Measurements from ENCODE around the gene FRMD8.
A peak's percentile ranks its signal among the peaks of the same experiment; 100 is the strongest.

The FRMD8 gene

GRCh38 chr11:65378208-65378927 is 8.1 kb upstream of the FRMD8 start:
- TF ChIP-seq JUND (IDR thresholded peaks at IDR 0.05; ENCODE audit: low read depth), result no peak
- in situ Hi-C loops (cut with HindIII; ENCODE audit: low pct_unique_long_range_greater_than_20kb, low sequenced_read_pairs), result no loop called here
- no peak for DNase-seq (ENCODE audit: low read depth in 1 of 2, low spot score in 1 of 2)

- in situ Hi-C loops (cut with HindIII; ENCODE audit: low pct_unique_long_range_greater_than_20kb, low sequenced_read_pairs), result no loop called here
- DNase-seq (ENCODE audit: low read depth in 1 of 2, low spot score in 1 of 2), result no peak
- no peak for TF ChIP-seq JUND (IDR thresholded peaks at IDR 0.05; ENCODE audit: low read depth)
These were observed 7.4 kb upstream of the FRMD8 start for GRCh38 chr11:65378928-65379638.

- TF ChIP-seq JUND (IDR thresholded peaks at IDR 0.05; ENCODE audit: low read depth), result no peak
These were observed 6.6 kb upstream of the FRMD8 start for GRCh38 chr11:65379698-65380459.

GRCh38 chr11:65380460-65381119 is 5.8 kb upstream of the FRMD8 start:
- no peak for TF ChIP-seq JUND (IDR thresholded peaks at IDR 0.05; ENCODE audit: low read depth)
- peak in 1 of 2 experiments; percentile 57 for DNase-seq (ENCODE audit: low read depth in 1 of 2, low spot score in 1 of 2)
- in situ Hi-C loops (cut with HindIII; ENCODE audit: low pct_unique_long_range_greater_than_20kb, low sequenced_read_pairs), result no loop called here

More at GRCh38 chr11:65379698-65380459, 6.6 kb upstream of the FRMD8 start:
- peak in 1 of 2 experiments; percentile 72 for DNase-seq (ENCODE audit: low read depth in 1 of 2, low spot score in 1 of 2)
- in situ Hi-C loops (cut with HindIII; ENCODE audit: low pct_unique_long_range_greater_than_20kb, low sequenced_read_pairs), result no loop called here

GRCh38 chr11:65381716-65382032 is 4.8 kb upstream of the FRMD8 start:
- TF ChIP-seq JUND (IDR thresholded peaks at IDR 0.05; ENCODE audit: low read depth), result no peak
- peak in 1 of 2 experiments; percentile 53 for DNase-seq (ENCODE audit: low read depth in 1 of 2, low spot score in 1 of 2)
- in situ Hi-C loops (cut with HindIII; ENCODE audit: low pct_unique_long_range_greater_than_20kb, low sequenced_read_pairs), result no loop called here

- TF ChIP-seq JUND (IDR thresholded peaks at IDR 0.05; ENCODE audit: low read depth), result no peak
- in situ Hi-C loops (cut with HindIII; ENCODE audit: low pct_unique_long_range_greater_than_20kb, low sequenced_read_pairs), result no loop called here
- peak in 1 of 2 experiments; percentile 90 for DNase-seq (ENCODE audit: low read depth in 1 of 2, low spot score in 1 of 2)
These were observed 4.2 kb upstream of the FRMD8 start, which contains the start of gene SLC25A45 for GRCh38 chr11:65382033-65382803. TSS of gene SLC25A45 (minus strand) at chr11:65382646. CDS start at chr11:65381951, 695 bp downstream.

- in situ Hi-C loops (cut with HindIII; ENCODE audit: low pct_unique_long_range_greater_than_20kb, low sequenced_read_pairs), result no loop called here
- peak in 1 of 2 experiments; percentile 94 for DNase-seq (ENCODE audit: low read depth in 1 of 2, low spot score in 1 of 2)
- no peak for TF ChIP-seq JUND (IDR thresholded peaks at IDR 0.05; ENCODE audit: low read depth)
These were observed 3.6 kb upstream of the FRMD8 start for GRCh38 chr11:65382804-65383368.

- no peak for TF ChIP-seq JUND (IDR thresholded peaks at IDR 0.05; ENCODE audit: low read depth)
- no peak for DNase-seq (ENCODE audit: low read depth in 1 of 2, low spot score in 1 of 2)
- in situ Hi-C loops (cut with HindIII; ENCODE audit: low pct_unique_long_range_greater_than_20kb, low sequenced_read_pairs), result no loop called here
These were observed 2.7 kb upstream of the FRMD8 start for GRCh38 chr11:65383778-65384177.

GRCh38 chr11:65384301-65384889 is 2.0 kb upstream of the FRMD8 start:
- in situ Hi-C loops (cut with HindIII; ENCODE audit: low pct_unique_long_range_greater_than_20kb, low sequenced_read_pairs), result no loop called here
- TF ChIP-seq JUND (IDR thresholded peaks at IDR 0.05; ENCODE audit: low read depth), result no peak
- no peak for DNase-seq (ENCODE audit: low read depth in 1 of 2, low spot score in 1 of 2)

- in situ Hi-C loops (cut with HindIII; ENCODE audit: low pct_unique_long_range_greater_than_20kb, low sequenced_read_pairs), result no loop called here
- no peak for TF ChIP-seq JUND (IDR thresholded peaks at IDR 0.05; ENCODE audit: low read depth)
- no peak for DNase-seq (ENCODE audit: low read depth in 1 of 2, low spot score in 1 of 2)
These were observed 2.3 kb downstream of the FRMD8 start for GRCh38 chr11:65388731-65389130.

- in situ Hi-C loops (cut with HindIII; ENCODE audit: low pct_unique_long_range_greater_than_20kb, low sequenced_read_pairs), result no loop called here
- no peak for DNase-seq (ENCODE audit: low read depth in 1 of 2, low spot score in 1 of 2)
- no peak for TF ChIP-seq JUND (IDR thresholded peaks at IDR 0.05; ENCODE audit: low read depth)
These were observed 3.0 kb downstream of the FRMD8 start for GRCh38 chr11:65389294-65389980.

All from T47D (cell line).